GM19324 (cell line): Measurements from ENCODE around the gene SELPLG.
"Not testable (repeated sequence)": the region's sequence is repeated elsewhere in the genome, so short reads cannot be mapped to it uniquely, and the experiment has no call there.

Source experiments
- ATAC-seq: cut with Tn5 transposase; IDR thresholded peaks from one replicate; pipeline ENCODE4 v1.9.1; 2021; ENCODE audit warnings: mild to moderate bottlenecking, moderate library complexity; ENCODE audit not compliant: unreplicated experiment, low FRiP score

Gene SELPLG

DNA sequence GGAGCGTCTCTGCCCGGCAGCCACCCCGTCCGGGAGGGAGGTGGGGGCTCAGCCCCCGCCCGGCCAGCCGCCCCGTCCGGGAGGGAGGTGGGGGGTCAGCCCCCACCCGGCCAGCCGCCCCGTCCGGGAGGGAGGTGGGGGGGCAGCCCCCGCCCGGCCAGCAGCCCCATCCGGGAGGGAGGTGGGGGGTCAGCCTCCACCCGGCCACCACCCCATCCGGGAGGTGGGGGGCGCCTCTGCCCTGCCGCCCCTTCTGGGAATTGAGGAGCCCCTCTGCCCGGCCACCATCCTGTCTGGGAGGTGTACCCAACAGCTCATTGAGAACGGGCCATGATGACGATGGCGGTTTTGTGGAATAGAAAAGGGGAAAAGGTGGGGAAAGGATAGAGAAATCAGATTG is 22.6 kb upstream of the SELPLG start:
- not testable (repeated sequence) for ATAC-seq

DNA sequence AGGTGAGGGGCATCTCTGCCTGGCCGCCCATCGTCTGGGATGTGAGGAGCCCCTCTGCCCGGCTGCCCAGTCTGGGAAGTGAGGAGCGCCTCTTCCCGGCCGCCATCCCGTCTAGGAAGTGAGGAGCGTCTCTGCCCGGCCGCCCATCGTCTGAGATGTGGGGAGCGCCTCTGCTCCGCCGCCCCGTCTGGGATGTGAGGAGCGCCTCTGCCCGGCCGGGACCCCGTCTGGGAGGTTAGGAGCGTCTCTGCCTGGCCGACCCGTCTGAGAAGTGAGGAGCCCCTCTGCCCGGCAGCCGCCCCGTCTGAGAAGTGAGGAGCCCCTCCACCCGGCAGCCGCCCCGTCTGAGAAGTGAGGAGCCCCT is 22.1 kb upstream of the SELPLG start:
- ATAC-seq: not testable (repeated sequence)

DNA sequence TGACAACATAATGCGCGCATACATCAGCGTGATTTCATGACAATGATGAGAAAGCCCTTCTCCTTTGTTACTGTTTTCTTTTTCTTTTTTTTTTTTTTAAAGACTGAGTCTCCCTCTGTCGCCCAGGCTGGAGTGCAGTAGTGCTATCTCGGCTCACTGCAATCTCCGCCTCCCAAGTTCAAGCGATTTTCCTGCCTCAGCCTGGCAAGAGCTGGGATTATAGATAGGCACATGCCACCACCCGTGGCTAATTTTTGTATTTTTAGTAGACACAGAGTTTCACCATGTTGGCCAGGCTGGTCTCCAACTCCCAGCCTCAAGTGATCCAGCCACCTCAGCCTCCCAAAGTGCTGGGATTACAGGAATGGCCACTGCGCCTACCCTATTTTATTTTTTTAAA is 20.9 kb upstream of the SELPLG start:
- ATAC-seq: not testable (repeated sequence)

DNA sequence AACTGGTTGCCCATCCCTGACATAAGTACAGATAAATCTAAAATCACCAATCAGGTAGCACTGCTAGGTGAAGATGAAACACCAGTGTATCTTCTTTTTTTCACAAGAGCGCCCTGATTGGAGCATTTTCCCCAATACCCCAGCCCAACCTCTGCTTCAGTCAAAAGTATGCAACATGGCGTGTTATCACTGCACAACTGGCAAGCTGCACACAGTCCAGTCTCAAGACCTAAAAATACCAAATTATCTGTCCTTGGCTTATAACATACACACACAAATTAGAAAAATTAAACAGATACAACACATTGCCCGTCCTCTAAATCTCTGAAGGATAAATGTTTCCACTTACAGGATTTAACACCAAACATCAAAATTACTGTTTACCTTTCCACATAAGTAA is 20.2 kb upstream of the SELPLG start:
- no peak for ATAC-seq

GRCh38 chr12:108653082-108653516 is 19.4 kb upstream of the SELPLG start:
- ATAC-seq: no peak

DNA sequence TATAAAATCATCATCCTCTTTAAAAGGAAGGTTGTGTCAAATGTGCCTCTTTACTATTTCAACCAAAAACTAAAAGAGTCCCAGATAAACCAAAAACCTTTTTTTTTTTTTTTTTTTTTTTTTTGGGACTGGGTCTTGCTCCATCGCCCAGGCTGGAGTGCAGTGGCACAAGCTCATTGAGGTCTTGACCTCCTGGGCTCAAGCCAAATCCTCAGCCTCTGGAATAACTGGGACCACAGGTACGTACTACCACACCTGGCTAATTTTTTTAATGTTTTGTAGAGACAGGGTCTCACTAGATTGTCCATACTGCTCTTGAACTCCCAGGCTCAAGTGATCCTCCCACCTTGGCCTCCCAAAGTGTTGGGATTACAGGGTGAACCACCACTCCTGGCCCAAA is 16.4 kb upstream of the SELPLG start:
- ATAC-seq: no peak

GRCh38 chr12:108649669-108650068 is 16.0 kb upstream of the SELPLG start:
- no peak for ATAC-seq

DNA sequence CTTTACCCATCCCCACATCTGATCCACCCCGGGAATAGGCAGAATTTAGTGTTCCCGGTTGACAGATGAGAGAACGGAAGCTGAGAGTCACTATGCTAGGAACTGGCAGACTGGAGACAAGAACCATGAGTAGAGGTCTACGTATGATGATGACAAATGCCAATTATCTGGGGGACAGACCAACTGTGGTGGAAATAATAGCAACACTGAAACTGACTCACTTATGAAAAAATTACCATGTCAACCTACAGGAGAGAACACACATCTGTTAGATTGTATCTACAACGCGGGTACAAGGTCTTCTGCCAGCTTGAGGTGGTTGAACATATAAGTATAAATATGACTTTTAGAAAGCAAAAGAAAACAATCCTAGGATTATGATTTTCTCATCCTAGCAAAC is 15.4 kb upstream of the SELPLG start:
- ATAC-seq: no peak

- no peak for ATAC-seq
Measured at GRCh38 chr12:108648371-108648770, 14.7 kb upstream of the SELPLG start.

DNA sequence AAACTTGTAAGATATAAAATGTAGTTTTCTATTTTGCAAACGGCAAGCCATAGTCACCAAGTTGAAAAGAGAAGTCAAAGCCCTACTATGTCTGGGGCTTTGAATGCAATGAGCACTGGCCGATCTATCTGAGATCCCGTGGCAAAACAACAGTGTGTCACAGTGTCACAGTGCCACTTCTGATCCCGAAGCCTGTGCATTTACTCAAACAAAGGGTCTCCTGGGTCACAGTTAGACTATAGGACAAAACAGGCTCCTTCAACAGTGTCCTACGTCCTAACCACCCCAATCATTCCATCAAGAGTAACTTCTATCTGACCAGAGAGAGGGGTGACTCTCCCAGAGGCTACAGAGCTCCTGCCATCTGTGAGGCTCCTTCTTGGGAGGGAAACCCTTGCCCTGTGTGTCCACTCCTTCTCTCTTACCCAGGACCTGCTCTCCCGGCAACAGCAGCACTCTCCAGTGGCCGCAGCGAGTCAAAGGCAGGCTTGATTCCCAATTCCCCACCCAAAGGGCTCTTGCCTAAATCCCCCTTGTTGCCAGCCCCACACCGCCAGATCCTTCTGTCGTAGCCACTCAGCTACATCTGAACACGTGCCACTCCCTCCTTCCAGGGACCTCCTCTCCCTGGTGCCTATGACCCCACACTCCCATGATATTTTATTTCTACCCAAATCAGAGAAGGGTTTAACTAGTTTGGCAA is 14.0 kb upstream of the SELPLG start:
- ATAC-seq: no peak

- no peak for ATAC-seq
Measured at GRCh38 chr12:108646600-108647579, 13.2 kb upstream of the SELPLG start.

DNA sequence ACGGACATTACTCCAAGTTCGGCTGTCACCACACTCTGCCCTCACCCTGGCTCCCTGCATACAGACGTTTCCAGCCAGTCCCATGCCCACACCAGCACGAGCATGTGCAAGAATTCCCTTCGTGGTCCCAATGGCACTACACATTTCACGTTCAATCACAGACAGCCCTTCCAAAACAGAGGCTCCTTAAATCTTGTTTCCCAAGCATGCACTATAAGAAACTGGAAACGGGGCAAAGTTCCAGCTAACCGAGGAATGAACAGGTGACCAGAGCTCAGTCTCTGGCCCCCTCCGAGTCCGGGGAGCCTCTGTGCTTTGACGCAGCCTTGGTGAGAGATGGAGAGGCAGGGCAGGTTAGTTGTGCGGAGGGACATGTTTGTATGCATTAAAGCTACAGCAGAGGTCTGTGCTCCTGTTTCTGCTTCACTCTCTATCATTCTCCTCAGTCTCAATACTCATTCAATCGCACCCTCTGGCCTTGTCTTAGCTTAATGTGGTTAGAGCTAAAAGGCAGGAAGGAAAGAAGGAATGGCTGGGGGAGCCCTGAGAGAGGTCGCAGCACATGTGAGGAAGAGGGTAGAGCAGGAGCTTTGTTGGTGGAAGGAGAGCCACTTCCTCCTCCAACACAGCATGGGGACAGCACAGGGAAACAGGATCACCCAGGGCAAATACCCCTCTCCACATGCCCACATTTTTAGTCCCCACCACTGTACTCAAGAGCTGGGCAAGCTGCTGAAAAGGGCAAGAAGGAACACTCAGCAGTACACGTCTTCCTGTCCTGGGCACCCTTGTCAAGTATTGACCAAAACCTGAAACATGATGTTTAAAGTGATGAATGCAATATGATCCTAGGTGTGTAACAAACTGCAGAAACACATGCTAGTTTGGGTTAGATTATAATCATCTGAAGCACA is 12.2 kb upstream of the SELPLG start:
- ATAC-seq: no peak

GRCh38 chr12:108644811-108645120 is 11.1 kb upstream of the SELPLG start:
- no peak for ATAC-seq

GRCh38 chr12:108643941-108644810 is 10.5 kb upstream of the SELPLG start:
- no peak for ATAC-seq

- no peak for ATAC-seq
Measured at GRCh38 chr12:108642899-108643654, 9.4 kb upstream of the SELPLG start.

- no peak for ATAC-seq
Measured at GRCh38 chr12:108642269-108642870, 8.7 kb upstream of the SELPLG start.

DNA sequence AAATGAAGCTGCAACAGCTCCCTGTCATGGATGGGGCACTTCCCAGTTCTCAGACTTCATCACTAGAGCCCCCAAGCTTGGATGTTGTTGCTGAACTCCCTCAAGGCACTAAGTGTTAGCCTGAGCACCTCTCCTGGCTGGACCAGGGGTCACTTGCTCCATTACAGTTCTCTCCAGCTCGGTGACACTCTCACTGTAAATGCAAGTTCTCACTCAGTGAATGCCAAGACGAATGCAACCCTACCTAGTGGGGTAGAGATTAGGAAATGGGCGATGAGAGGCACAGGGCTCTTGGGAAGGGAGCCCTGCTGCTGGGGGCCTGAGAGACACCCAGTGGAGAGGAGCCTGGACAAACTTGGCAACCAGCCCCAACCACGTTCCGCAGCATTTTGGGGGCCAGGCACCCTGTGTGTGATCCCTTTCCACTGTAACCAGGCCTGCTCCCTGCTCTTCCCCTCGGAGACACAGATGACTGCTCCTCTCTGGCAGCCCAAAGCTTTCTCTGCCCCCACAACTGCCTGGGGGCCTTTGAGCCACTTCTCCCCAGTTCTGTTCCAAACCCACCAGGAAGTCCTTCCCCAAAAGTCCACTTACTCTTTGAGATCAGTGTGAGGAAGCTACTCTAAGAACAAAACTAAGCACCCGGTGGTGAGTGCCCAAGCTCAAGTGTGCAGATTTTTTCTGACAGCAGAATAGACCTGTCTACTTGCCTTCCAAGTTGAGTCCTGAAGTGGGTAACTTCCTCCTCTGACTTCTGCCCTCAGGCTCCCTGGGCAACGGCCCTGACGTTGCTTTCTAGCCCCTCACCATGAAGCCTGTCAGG is 8.0 kb upstream of the SELPLG start:
- no peak for ATAC-seq
